CD4-positive, alpha-beta T cell treated with Interleukin-17A for 4 hours (primary cell): ENCODE data around the gene CARD14.

Source experiments
- DNase-seq: peaks from one replicate; pipeline ENCODE4 v3.0.0-alpha.2; 2020; ENCODE audit warnings: mixed read lengths

The CARD14 gene

DNA sequence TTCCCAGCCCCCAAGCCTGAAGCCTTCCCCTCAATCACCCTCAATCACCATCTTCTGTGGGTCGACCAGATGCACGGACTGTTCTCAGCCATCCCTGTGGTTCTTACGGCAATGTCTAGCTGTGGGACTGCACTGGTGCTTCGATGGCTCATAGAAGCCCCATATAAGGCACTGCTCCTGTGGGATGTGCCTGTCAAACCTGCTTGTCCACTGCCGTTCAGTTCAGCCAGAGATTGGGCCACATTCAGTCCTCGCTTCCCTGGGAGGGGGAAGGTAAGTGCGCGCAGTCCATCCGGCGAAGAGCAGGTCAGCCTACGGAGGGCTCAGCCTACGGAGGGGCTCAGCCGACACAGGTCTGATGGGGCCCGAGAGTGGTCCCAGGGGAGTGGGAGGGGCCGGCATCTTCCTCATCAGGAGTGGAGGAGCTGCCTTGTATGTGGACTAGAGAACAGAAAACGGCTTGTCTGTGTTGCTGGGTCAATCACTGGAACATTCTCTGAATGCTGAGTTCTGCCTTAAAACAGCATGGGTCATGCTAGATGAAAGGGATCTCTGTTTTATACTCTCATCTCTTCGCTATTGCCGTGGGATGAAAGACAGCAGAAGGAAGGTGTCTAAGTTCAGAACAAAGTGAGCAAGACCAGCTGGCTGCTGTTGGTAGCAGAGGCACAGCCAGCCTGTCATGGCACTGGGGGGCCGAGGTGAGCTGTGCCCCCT lies at the start of gene CARD14:
Gene CARD14, plus strand, starts transcription at position 247 of the 717 bp plus-strand sequence. CDS start 11,409 bp downstream, outside the sequence.
- DNase-seq = no peak

DNA sequence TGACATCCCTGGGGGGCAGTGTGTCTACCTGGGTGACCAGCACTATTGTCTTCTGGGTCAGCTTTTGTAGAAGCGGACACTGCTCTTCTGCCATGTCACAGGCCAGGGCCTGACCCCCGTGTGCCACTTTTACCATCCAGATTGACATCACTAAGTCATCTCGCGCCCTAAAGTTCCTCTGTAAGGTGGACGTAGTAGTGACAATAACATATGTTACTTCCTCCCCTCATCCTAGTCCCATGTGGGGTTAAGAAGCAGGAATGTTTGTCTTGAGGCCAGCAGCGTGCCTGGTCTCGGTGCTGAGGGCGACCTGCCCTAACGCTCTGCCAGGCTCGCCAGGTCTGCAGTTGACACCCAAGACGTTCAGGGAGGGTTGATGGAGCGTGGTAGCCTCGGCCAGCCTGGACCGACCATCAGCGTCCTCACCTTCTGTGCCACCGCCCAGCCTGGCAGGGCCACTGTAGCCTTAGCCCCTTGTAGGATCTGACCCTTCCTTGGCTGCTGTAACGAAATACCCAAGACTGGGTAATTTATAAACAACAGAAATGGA lies 47.7 kb upstream of the CARD14 start:
- no peak for DNase-seq

DNA sequence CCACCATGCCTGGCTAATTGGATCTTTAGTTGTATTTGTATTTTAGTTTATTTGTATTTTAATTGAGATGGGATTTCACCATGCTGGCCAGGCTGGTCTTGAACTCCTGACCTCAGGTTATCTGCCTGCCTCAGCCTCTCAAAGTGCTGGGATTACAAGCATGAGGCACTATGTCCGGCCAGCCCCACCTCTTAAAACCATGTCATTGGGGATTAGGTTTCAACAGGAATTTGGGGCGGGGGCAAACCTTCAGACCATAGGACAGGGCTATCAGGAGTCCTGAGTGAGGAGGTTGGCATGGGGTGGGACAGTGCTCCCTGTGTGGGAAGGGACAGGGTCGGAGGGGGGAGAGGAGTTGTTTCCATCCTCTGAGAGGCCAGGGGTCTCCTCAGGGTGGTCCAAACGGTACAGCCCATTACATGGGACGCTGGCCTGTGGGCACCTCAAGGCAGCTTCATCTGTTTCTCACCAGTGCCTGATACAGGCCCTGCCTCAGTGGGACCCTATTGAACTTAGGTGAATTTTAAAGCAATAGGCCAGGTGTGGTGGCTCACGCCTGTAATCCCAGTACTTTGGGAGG lies 46.8 kb upstream of the CARD14 start:
- DNase-seq = no peak

DNA sequence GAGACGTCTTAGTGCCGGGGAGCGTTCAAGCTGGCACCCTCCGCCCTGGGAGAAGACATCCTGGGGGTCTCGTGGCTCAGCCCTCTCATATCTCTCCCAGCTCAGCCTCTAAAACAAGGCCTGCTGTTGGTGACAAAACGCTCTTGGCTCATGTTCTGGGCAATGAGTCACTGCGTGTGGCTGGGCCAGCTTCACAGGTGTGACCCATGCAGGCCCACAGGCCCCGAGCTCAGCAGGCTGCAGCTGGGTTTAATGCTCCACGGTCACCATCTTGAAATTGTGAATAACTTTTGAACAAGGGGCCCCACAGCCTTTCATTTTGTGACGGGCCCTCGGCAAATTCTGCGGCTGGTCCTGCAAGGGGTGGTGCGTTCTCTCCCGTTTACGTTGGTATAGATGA lies 46.0 kb upstream of the CARD14 start:
- no peak for DNase-seq

DNA sequence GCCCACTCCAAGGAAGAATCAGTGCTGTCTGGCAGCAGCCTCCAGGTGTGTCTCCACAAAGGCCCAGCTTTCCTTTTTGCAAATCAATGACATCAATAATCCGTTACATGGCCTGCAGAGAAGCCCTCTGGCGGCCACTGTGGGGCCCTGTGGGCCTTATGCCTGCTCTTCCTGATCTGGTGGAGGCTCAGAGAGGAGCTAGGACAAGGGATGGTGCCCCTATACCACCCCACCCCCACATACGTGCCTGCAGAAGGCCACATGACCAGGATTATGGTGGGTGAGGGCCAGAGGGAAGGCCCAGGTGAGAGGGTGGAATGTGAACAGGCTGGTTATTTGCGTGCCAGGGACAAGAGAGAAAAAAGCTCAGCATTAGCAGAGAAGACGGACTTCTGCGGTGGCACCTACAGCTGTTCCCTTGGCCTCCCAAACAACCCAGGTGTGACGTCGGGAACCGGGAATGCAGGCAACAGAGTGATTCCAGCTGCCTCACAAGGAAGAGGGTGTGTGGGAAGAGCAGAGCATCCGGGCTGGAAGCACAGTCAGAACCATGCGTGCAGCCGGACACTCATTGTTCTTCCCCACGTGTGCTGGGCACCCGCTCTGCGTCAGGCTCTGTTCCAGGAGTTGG lies 45.4 kb upstream of the CARD14 start:
- DNase-seq = no peak

DNA sequence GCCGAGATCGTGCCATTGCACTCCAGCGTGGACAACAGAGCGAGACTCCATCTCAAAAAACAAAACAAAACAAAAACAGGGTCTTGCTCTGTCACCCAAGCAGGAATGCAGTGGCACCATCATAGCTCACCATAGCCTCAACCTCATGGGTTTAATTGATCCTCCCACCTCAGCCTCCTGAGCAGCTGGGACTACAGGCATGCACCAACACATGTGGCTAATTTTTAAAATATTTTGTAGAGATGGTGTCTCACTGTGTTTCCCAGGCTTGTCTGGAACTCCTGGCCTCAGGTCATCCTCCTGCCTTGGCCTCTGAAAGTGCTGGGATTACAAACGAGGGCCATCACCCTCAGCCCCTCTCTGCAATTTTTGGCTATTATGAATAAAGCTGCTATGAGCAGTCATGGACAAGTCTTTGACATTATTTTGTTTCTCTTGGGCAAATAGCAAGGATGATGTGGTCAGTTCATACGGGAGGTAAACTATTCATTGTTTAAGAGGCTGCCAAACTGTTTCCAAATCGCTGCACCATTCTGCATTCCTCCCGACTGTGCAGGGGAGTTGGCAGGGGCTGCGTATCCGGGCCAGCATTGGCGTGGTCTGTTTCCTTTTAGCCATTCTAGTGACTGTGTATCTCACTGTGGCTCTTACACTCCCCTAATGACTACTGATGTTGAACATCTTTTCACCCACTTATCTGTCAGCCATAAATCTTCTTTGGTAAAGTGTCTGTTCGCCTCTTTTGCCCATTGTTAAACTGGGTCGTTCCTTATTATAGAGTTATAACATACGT lies 44.0 kb upstream of the CARD14 start:
- no peak for DNase-seq

DNA sequence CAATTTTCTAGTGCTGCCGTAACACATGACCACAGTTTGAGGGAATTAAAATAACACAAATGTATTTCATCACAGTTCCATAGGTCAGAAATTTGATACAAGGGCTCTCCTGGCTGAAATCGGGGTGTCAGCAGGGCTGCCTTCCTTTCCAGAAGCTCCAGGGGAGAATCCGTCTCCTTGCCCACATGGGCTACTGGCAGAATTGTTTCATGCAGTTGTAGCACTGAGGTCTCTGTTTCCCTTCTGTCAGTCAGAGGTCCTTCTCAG lies 43.4 kb upstream of the CARD14 start:
- no peak for DNase-seq

DNA sequence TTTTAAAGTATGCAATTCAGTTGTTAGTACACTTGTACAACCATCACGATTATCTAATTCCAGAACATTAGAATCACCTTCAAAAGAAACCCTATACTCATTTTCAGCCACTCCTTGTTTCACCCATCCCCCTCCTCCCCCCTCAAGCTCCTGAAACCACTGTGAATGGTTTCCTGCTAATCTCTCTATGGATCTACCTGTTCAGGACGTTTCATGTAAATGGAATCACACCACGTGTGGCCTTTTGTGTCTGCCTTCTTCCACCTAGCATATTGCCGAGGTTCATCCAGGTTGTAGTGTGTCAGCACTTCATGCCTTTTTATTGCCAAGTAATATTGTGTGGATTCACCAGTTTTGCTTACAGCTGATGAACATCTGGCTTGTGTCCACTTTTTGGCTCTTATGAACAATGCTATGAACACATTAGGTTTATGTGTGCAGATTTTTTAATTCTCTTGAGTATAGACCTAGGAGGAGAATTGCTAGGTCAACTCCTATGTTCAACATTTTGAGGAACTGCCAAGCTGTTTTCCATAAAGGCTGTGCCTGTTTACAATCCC lies 40.7 kb upstream of the CARD14 start:
- no peak for DNase-seq

DNA sequence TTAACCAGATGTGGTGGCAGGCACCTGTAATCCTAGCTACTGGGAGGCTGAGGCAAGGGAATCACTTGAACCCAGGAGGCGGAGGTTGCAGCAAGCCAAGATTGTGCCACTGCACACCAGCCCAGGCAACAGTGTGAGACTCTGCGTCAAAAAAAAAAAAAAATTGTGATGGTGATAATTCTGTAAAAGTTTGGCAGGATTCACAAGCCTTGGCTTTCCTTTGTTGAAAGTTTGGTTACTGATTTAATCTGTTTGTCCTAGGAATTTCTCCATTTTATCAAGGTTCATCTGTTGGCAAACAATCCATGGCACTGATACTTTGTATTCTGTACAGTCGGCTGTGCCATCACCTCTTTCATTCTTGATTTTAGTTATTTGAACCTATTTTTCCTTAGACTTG lies 38.8 kb upstream of the CARD14 start:
- DNase-seq = no peak

DNA sequence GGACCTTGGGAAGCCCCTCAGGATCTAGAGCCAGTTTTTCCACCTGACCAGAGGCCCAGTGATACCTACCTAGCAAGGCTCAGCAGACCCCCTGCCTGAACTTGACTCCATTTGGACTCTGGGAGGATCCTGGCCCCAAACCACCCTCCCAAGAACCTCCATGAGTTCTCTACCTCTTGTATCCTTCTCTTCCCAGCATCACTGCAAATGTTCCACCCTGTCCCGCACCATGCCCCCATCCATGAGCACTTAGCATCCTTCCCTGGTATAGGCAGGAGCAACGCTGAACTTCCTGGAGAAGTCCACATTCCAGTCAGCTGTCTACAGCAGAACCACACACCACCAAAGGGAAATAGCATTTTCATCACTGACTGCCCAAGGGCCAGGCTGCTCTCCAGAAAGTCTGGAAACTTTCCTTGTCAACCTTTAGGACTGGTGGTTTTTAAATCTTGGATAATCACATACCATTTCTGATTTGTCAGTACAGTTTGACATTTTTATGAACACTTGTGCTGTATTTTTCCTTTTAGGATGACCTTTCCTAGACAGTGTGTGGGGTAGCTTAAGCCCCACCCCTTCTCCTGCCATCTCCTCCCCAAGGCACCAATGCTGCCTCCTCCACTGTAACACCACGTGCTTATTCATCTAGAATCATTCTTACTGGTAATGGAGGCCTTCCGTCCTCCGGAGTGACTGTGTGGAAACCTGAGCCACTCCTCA lies 36.8 kb upstream of the CARD14 start:
- DNase-seq = no peak

DNA sequence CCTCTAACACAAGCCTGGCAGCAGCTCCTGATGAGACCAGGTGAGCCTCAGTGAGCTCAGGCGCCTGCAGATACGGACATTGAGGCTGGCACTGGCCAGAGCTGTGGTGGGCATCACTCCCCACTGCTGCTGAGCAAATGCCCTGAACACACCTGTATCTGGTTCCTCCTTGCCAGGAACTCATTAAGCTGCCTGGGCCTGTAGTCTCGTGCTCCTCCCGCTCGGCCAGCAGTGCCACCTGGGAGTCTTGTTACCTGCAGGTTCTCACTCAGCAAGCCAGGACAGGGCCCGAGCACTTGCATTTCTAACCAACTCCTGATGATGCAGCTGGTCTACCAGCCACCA lies 36.2 kb upstream of the CARD14 start:
- no peak for DNase-seq

DNA sequence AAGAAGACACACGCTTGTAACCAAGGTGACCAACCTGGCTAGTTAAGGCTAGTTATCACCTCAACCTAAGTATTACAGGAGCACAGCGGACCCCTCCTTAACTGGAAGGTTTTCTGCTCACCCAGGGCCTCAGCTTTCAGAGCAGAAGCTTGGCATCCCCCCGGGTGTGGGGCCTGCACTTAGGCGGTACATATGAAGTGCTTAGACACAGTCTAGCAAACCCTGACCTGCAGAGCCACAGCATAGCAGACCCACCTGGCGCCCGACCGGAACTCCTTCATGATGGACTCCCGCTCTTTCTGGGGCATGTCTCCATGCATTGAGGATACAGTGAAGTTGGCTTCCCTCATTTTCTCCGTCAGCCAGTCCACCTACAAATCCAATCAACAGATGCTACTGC lies 32.7 kb upstream of the CARD14 start:
- DNase-seq = no peak

DNA sequence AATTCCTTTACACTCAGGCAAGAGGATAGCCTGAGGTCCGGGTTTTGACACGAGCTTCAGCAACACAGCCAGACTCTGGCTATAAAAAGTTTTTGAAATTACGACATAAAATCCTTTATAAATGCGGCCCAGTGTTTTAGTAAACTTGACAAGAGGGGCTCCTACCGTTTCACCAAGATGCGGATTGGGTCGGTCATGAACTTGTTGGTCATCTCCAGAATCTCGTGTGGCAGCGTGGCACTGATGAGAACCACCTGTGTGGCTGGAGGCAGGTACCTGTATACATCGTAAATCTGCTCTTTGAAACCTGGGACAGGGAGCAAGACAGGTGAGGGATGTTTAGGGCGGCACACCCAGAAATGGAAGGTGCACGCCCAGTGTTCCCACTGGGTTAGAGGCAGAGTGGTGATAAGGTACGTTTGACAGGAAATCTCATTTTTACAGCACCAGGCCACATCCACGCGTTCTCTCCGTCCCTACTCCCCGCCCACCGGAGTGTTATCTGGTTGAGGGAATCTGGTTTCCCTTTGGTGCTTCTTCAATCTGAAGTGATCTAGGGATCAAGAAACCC lies 30.9 kb upstream of the CARD14 start:
- no peak for DNase-seq

DNA sequence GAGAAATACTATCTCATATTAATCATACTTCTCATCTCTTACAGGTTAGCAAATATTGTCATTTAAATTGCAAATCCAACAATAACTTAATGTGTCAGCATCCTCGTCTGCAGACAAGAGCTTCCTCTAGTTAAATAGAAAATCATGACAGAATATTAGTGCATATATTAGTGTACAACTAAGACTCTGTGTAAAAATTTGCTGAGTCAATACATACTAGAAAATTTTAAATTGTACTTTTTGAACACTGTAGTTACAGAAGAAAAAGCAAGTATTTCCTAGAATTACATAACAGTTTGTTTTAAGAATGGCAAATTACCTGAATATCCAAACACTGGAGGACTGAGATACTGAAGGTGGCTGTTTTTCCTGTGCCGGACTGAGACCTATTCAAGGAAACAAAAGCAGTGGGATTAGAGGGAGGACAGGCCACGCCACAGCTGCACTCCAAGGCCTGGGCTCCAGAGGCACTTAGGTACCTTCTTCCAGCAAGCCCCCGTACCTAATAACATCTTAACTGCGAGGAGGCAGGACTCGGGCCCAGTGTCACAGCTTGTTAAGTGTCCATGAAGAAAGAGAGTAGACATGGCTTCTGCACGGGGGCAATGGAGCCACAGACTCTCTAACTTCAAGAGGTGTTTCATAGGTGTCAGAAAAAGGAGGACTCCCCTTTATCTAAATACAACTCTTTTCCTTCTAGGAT lies 28.2 kb upstream of the CARD14 start:
- DNase-seq = no peak

DNA sequence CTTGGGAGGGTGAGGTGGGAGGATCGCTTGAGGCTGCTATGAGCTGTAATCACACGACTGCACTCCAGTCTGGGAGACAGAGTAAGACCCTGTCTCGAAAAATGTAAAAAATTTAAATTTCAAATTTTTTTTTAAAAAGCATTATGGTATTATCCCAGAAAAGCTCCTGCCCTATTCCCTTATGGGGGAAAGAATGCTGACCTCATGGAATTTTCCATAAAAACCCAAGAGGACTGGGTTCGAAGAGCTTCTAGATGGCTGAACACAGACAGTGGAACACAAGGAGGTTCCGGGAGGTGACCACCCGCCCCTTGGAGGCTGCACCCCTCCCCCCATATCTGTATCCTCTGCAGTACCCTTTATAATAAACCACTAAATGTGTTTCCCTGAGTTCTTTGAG lies 26.9 kb upstream of the CARD14 start:
- no peak for DNase-seq

DNA sequence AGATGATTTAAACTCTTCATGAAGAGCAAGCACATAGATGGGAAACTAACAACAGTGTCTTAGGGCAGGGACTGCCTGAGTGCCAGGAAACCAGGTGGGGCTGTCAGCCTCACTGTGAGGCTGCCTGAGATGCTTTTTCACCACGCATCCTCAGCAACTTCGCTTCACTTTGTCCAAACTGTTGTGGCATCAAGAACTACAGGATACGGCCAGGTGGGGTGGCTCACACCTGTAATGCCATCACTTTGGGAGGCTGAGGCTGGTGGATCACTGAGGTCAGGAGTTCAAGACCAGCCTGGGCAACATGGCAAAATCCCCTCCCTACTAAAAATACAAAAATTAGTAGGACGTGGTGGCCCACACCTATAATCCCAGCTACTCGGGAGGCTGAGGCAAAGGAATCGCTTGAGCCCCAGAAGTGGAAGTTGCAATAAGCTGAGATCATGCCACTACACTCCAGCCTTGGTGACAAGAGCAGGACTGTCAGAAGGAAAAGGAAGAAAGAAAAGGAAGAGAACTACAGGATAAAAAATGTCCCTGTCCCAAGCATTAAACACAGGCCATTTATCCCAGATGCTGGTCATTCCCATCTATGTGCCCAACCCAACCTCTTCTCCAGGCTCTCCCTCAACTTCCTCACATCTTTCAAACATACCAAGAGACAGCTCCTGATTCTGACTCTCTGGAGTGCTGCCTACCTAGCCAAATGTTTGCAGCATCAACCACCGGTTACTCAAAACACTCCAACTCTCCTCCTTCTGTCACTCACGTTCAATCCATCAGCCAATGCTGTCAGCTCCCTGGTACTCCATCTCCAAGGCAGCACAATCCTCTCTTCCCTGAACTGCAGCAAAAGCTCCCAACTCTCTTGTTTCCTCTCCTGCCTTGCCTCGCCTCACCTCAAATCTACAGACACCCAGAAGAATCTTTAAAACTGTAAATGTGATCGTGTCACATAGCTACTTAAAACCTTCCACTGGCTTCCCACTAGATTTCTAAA lies 24.5 kb upstream of the CARD14 start:
- DNase-seq = no peak

DNA sequence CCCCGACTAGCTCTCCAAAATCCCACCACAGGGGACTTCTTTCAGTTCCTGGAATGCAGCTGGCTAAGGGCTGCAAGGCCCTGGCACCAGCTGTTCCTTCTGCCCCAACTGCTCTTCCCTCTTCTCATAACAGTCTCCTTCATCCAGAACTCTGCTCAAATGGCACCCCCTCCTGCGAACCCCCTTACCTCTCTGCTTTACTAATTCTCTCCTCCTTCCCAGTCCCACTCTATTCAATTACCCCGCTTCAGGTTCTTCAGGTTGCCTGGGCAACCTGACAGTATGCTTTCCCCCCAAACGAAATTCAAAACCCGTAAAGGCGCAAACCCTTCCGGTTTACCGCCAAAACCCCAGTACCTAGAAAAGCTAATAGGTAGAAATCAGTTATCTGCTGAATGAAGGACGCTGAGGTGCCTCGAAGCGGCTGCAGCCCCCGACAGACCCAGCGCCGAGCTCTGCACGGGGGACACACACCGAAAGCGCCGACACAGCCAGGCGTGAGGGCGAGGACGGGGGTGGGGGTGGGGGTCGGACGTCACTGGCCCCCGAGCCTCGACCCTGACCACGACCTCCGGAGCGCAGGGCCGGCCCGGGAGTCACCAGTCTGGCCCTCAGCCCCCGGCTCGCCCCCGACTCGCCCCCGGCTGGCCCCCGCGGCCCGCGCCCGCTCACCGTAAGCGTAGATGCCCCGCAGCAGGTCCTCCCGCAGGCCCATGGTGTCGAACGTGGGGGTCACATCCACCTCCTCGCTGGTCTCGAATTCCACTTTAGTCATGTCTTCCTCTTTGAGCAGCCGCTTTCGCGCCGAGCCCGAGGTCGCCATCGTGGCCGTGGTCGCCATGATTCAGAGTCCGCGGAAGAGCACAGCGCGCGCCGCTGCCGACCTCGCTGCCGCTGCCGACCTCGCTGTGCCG lies 23.5 kb upstream of the CARD14 start:
- peak; percentile 14 for DNase-seq

DNA sequence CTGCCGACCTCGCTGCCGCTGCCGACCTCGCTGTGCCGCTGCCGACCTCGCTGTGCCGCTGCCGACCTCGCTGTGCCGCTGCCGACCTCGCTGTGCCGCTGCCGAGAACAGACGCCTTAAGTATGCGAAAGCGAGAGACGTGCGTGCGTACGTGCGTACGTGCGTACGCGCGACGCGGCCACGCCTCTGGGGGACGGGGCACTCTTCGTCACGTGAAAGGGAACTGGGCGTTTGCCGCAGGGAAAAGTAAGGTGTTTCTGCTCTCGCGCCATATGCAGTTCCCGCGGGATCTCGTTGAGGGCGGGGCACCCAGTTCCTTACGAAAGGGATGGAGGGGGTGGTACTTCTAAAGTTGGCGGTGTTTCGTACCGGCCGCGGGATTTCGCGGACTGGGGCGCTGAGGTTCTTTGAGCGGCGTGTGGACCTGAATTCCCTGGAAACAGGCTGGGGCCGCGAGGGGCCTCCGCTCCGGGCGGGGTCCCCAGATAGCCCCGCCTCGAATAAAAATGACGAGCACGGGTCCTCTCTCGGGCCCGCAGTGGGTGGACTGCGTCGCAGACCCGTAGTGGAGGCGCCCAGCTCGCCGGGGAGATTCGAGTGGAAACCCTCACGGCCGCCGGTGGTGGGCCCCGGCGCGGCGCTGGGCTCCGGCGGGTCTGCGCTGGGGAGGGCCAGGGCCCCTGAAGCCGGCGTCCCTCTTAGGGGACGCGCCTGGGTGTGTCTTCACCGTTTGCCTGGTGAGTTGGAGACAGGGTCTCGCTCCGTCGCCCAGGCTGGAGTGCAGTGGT lies 22.6 kb upstream of the CARD14 start, which contains the start of gene EIF4A3:
Gene EIF4A3, minus strand, starts transcription at position 94 of the 788 bp plus-strand sequence. CDS start 167 bp downstream, outside the sequence.
- DNase-seq = peak; percentile 96
